Bronchial epithelial cell (primary cell): ENCODE measurements around the gene GPR84. TPM values are rescaled to one million over a fixed set of nuclear protein-coding genes. Genes with fewer than 3 reads are reported as not detected.

Experiments used
- DNase-seq: peaks from one replicate; pipeline ENCODE4 v3.0.0-alpha.2; 2010; ENCODE audit warnings: low read depth
- FAIRE-seq: peaks from 2 replicates; lab custom pipeline; 2011; peaks lifted over from hg19 to GRCh38; lab: Jason Lieb, UNC
- H3K27me3 ChIP-seq: 2 replicates; pipeline ENCODE4 v1.5.1; 2011; ENCODE audit warnings: low read length; ENCODE audit not compliant: control insufficient read depth, insufficient read depth
- H3K36me3 ChIP-seq: 2 replicates; pipeline ENCODE4 v1.5.1; 2011; ENCODE audit warnings: low read length; ENCODE audit not compliant: control insufficient read depth, insufficient read depth
- H3K4me3 ChIP-seq: 2 replicates; pipeline ENCODE4 v1.5.1; 2011; ENCODE audit warnings: mild to moderate bottlenecking, low read depth, low read length, control low read depth
- CTCF ChIP-seq: IDR thresholded peaks from 2 replicates; pipeline ENCODE4 v1.5.1; 2011; ENCODE audit warnings: mild to moderate bottlenecking, moderate library complexity, low read length, control low read depth, inconsistent platforms; ENCODE audit not compliant: insufficient read depth, severe bottlenecking
- total RNA-seq: library from RNA; depleted of rRNA; stranded (reverse); fragments of >200 nt; gene quantifications from 2 replicates; pipeline ENCODE4 v1.2.1, GENCODE V29; 2014

The GPR84 gene
- total RNA-seq, 1 donor from 2014 or later, result not detected

- peaks cover 41% of the 10 kb centered on the region for H3K36me3 ChIP-seq
These were observed 45.0 kb upstream of the GPR84 start for GRCh38 chr12:54409267-54409666.

GRCh38 chr12:54407183-54407905 lies 43.1 kb upstream of the GPR84 start:
- FAIRE-seq (no peak), DNase-seq (no peak)
- Histone ChIP-seq H3K36me3 (peaks cover 56% of the 10 kb centered on the region), H3K27me3 (no peaks in the 10 kb centered on the region), H3K4me3 (no peak overlapping the region)
- no peak for TF ChIP-seq CTCF

More at GRCh38 chr12:54409267-54409666, 45.0 kb upstream of the GPR84 start:
- Histone ChIP-seq H3K27me3 (no peaks in the 10 kb centered on the region), H3K4me3 (no peak overlapping the region)
- no peak for FAIRE-seq
- TF ChIP-seq CTCF, result no peak
- no peak for DNase-seq

GRCh38 chr12:54405573-54405972 lies 41.3 kb upstream of the GPR84 start:
- no peak for FAIRE-seq
- peaks cover 66% of the 10 kb centered on the region for H3K36me3 ChIP-seq
- TF ChIP-seq CTCF, result no peak

GRCh38 chr12:54405106-54405505 lies 40.8 kb upstream of the GPR84 start:
- H3K36me3 ChIP-seq, result peaks cover 67% of the 10 kb centered on the region
- no peak for DNase-seq
- H3K4me3 ChIP-seq, result no peak overlapping the region
- no peaks in the 10 kb centered on the region for H3K27me3 ChIP-seq
- TF ChIP-seq CTCF, result no peak
- no peak for FAIRE-seq

More at GRCh38 chr12:54405573-54405972, 41.3 kb upstream of the GPR84 start:
- Histone ChIP-seq H3K4me3 (no peak overlapping the region), H3K27me3 (no peaks in the 10 kb centered on the region)
- no peak for DNase-seq

- Histone ChIP-seq H3K36me3 (peaks cover 66% of the 10 kb centered on the region), H3K4me3 (no peak overlapping the region), H3K27me3 (no peaks in the 10 kb centered on the region)
- TF ChIP-seq CTCF, result peak; percentile 83
- FAIRE-seq (no peak), DNase-seq (peak; percentile 47)
These were observed 40.0 kb upstream of the GPR84 start for GRCh38 chr12:54404061-54405004.
